ENCODE measurements around the gene SLC36A1. TPM values are rescaled to one million over a fixed set of nuclear protein-coding genes. Genes with fewer than 3 reads are reported as not detected.

Gene SLC36A1
- polyA plus RNA-seq, 1 donor (not counting 4 experiments of a cell fraction or from before 2014, with no cell fraction given): 9.6 TPM

DNA sequence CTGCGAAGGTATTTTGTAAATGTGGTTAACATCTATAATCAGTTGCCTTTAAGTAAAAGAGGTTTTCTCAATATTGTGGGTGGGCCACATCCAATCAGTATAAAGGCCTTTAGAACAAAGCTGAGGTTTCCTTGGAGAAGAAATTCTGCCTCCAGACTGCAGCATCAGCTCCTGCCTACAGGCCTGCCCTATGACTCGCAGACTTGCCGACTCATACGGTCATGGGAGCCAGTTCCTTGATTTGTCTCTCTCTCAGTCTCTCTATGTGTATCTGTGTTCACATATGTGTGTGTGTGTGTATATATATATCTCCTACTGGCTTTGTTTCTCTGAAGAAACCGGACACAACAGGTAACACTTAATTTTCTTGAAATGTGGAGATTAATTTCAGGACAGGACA, 45.3 kb downstream of the SLC36A1 start:
- H3K36me3 ChIP-seq (ENCODE audit: control insufficient read depth in 2 of 2, extremely low read depth in 1 of 2, insufficient read depth in 2 of 2, low read length in 2 of 2): peaks cover 5 to 13% of the 10 kb centered on the region in 2 experiments
- H3K9ac ChIP-seq (ENCODE audit: control insufficient read depth, extremely low read depth, insufficient read depth, low read length): no peak overlapping the region
- H2AFZ ChIP-seq (ENCODE audit: control insufficient read depth, low read length): no peak overlapping the region
- peaks cover 7% of the 10 kb centered on the region for H3K4me1 ChIP-seq (ENCODE audit: control insufficient read depth, extremely low read depth, insufficient read depth, low read length)
- H3K79me2 ChIP-seq (ENCODE audit: control insufficient read depth, insufficient read depth, low read length): no peaks in the 10 kb centered on the region
- no peaks in the 10 kb centered on the region for H4K20me1 ChIP-seq (ENCODE audit: control insufficient read depth, extremely low read depth, insufficient read depth, low read length)
- no peaks in the 10 kb centered on the region for H3K9me3 ChIP-seq (ENCODE audit: control insufficient read depth, low read depth, low read length)
- FAIRE-seq: peak; percentile 81
- H3K27me3 ChIP-seq (ENCODE audit: control insufficient read depth, extremely low read depth, insufficient read depth, low read length): no peaks in the 10 kb centered on the region
- no peak overlapping the region for H3K4me3 ChIP-seq (ENCODE audit: control insufficient read depth in 2 of 3, extremely low read depth in 1 of 3, insufficient read depth in 2 of 3, low read depth in 1 of 3, low read length in 3 of 3)
- dilution Hi-C loops (cut with MboI; ENCODE audit: extremely low pct_ligation_motif_present, low sequenced_read_pairs): no loop called here
- TF ChIP-seq EZH2 (IDR thresholded peaks at IDR 0.05; ENCODE audit: low read length): no peak
- TF ChIP-seq, protein P1, sequence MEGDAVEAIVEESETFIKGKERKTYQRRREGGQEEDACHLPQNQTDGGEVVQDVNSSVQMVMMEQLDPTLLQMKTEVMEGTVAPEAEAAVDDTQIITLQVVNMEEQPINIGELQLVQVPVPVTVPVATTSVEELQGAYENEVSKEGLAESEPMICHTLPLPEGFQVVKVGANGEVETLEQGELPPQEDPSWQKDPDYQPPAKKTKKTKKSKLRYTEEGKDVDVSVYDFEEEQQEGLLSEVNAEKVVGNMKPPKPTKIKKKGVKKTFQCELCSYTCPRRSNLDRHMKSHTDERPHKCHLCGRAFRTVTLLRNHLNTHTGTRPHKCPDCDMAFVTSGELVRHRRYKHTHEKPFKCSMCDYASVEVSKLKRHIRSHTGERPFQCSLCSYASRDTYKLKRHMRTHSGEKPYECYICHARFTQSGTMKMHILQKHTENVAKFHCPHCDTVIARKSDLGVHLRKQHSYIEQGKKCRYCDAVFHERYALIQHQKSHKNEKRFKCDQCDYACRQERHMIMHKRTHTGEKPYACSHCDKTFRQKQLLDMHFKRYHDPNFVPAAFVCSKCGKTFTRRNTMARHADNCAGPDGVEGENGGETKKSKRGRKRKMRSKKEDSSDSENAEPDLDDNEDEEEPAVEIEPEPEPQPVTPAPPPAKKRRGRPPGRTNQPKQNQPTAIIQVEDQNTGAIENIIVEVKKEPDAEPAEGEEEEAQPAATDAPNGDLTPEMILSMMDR (optimal IDR thresholded peaks at IDR 0.05 in 1 of 3, IDR thresholded peaks at IDR 0.05 in 1 of 3, conservative IDR thresholded peaks at IDR 0.05 in 1 of 3; ENCODE audit: extremely low read depth in 1 of 3, insufficient read depth in 2 of 3, low read length in 3 of 3): no peak
- H3K27ac ChIP-seq (ENCODE audit: control insufficient read depth, insufficient read depth, low read length): no peak overlapping the region
- DNase-seq (ENCODE audit: low read depth, low spot score): no peak
- no peak overlapping the region for H3K4me2 ChIP-seq (ENCODE audit: control insufficient read depth, extremely low read depth, insufficient read depth, low read depth, low read length)
- H3K9me1 ChIP-seq (ENCODE audit: control insufficient read depth, extremely low read depth, insufficient read depth, low read length): no peaks in the 10 kb centered on the region

DNA sequence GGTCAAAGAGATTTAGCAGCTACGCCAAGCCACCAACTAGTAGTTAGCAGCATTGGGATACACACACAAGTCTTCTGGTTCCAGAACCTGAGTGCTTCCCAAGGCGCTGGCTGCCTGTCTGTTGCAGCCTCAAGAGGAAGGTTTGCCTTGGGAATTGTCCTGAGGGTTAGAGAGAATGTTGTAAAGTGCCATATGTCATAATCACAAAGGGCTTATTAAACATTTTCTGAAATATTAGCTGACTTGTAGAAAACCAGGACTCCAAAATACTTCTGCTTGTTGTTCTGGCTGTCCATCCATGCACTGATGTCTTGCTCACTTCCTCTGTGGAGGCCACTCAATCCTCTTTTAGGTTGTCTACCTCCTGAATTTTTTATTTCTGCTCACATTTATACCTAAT, 46.3 kb downstream of the SLC36A1 start:
- dilution Hi-C loops (cut with MboI; ENCODE audit: extremely low pct_ligation_motif_present, low sequenced_read_pairs): no loop called here

More for the DNA sequence above, 46.3 kb downstream of the SLC36A1 start:
- H2AFZ ChIP-seq (ENCODE audit: control insufficient read depth, low read length): no peak overlapping the region
- H3K36me3 ChIP-seq (ENCODE audit: control insufficient read depth in 2 of 2, extremely low read depth in 1 of 2, insufficient read depth in 2 of 2, low read length in 2 of 2): peaks cover 5 to 11% of the 10 kb centered on the region in 2 experiments
- no peaks in the 10 kb centered on the region for H3K9me3 ChIP-seq (ENCODE audit: control insufficient read depth, low read depth, low read length)
- DNase-seq (ENCODE audit: low read depth, low spot score) (no peak), FAIRE-seq (peak; percentile 13)
- TF ChIP-seq, protein P1 (optimal IDR thresholded peaks at IDR 0.05 in 1 of 3, IDR thresholded peaks at IDR 0.05 in 1 of 3, conservative IDR thresholded peaks at IDR 0.05 in 1 of 3; ENCODE audit: extremely low read depth in 1 of 3, insufficient read depth in 2 of 3, low read length in 3 of 3): no peak
- TF ChIP-seq EZH2 (IDR thresholded peaks at IDR 0.05; ENCODE audit: low read length): no peak
- H3K4me3 ChIP-seq (ENCODE audit: control insufficient read depth in 2 of 3, extremely low read depth in 1 of 3, insufficient read depth in 2 of 3, low read depth in 1 of 3, low read length in 3 of 3): no peak overlapping the region
- peaks cover 7% of the 10 kb centered on the region for H3K4me1 ChIP-seq (ENCODE audit: control insufficient read depth, extremely low read depth, insufficient read depth, low read length)
- no peaks in the 10 kb centered on the region for H3K9me1 ChIP-seq (ENCODE audit: control insufficient read depth, extremely low read depth, insufficient read depth, low read length)
- H3K9ac ChIP-seq (ENCODE audit: control insufficient read depth, extremely low read depth, insufficient read depth, low read length): no peak overlapping the region
- no peak overlapping the region for H3K4me2 ChIP-seq (ENCODE audit: control insufficient read depth, extremely low read depth, insufficient read depth, low read depth, low read length)
- H4K20me1 ChIP-seq (ENCODE audit: control insufficient read depth, extremely low read depth, insufficient read depth, low read length): no peaks in the 10 kb centered on the region
- H3K27me3 ChIP-seq (ENCODE audit: control insufficient read depth, extremely low read depth, insufficient read depth, low read length): no peaks in the 10 kb centered on the region
- H3K79me2 ChIP-seq (ENCODE audit: control insufficient read depth, insufficient read depth, low read length): no peaks in the 10 kb centered on the region
- no peak overlapping the region for H3K27ac ChIP-seq (ENCODE audit: control insufficient read depth, insufficient read depth, low read length)
